Esophagus muscularis mucosa (tissue), 3 donors: ENCODE data around the gene RASIP1.
A peak's percentile ranks its signal among the peaks of the same experiment; 100 is the strongest.

Source experiments
- EP300 ChIP-seq: sonication (generic); formaldehyde crosslinking; IDR thresholded peaks from one replicate; pipeline ENCODE4 v1.6.1; 2017; ENCODE audit warnings: antibody characterized with exemption
- POLR2AphosphoS5 ChIP-seq, 2 donors: sonication (generic); formaldehyde crosslinking; IDR thresholded peaks; one replicate each; pipeline ENCODE4 v1.6.1; 2017; ENCODE audit warnings: antibody characterized with exemption in 2 of 2

GRCh38 chr19:48741129-48741999 is 954 bp upstream of the RASIP1 start:
- TF ChIP-seq EP300 (no peak), POLR2AphosphoS5 (IDR thresholded peaks at IDR 0.05) (peak; percentile 25 to 62)
